ENCODE measurements around the gene KIAA0586. TPM values are rescaled to one million over a fixed set of nuclear protein-coding genes. Genes with fewer than 3 reads are reported as not detected.

The KIAA0586 gene
- total and polyA plus RNA-seq, 9 of the 15 experiments (the other 6 are each of a cell fraction or from before 2014, with no cell fraction given) = 11.2 to 30.9 (median 22.6) TPM

- TF ChIP-seq HMBOX1 (IDR thresholded peaks at IDR 0.05) (no peak), FOXM1 (IDR thresholded peaks at IDR 0.05; ENCODE audit: low read depth) (no peak), FOXM1 (CRISPR knock-in tag; IDR thresholded peaks at IDR 0.05; ENCODE audit: low read depth) (no peak)
Measured at GRCh38 chr14:58467575-58467974, 40.1 kb downstream of the KIAA0586 start (continued).

- FAIRE-seq (no peak), ATAC-seq (no peak), DNase-seq (ENCODE audit: extremely low read depth in 1 of 4, low spot score in 3 of 4) (no peak)
- no peaks in the 10 kb centered on the region for H3K79me2 ChIP-seq (ENCODE audit: control insufficient read depth, insufficient read depth, low read length)
- H3K9me1 ChIP-seq (ENCODE audit: control insufficient read depth, insufficient read depth, low read length) = no peaks in the 10 kb centered on the region
- H3K27ac ChIP-seq (ENCODE audit: extremely low read depth, low read depth, low read length) = no peak overlapping the region
- H2AFZ ChIP-seq (ENCODE audit: low read depth, low read length) = no peak overlapping the region
- no peaks in the 10 kb centered on the region for H3K9me3 ChIP-seq (replicated peaks; ENCODE audit: control insufficient read depth, insufficient read depth, low read depth, low read length)
- no peak overlapping the region for H3K4me3 ChIP-seq
- ChIA-PET CTCF (ENCODE audit: low intra/inter-chr PET ratio) (no interaction called here), POLR2A (no interaction called here)
- no peak overlapping the region for H3K4me2 ChIP-seq (ENCODE audit: insufficient read depth, low read length)
- no TSS peak for BruUV-seq (replicated peaks)
- in situ Hi-C loops (cut with MboI) (no loop called here), intact Hi-C loops (cut with micrococcal nuclease) (no loop called here)
- no peak overlapping the region for H3K9ac ChIP-seq (ENCODE audit: insufficient read depth in 1 of 2, low read depth in 2 of 2, low read length in 2 of 2)
- TF ChIP-seq HNRNPK (IDR thresholded peaks at IDR 0.05; ENCODE audit: low read depth, low read length, poor library complexity, severe bottlenecking) (no peak), SMARCC2 (IDR thresholded peaks at IDR 0.05; ENCODE audit: low read depth) (no peak), SNAPC5 (CRISPR knock-in tag; IDR thresholded peaks at IDR 0.05) (no peak), TOE1 (IDR thresholded peaks at IDR 0.05; ENCODE audit: borderline replicate concordance) (no peak), TOE1 (CRISPR knock-in tag; IDR thresholded peaks at IDR 0.05; ENCODE audit: borderline replicate concordance, low read depth) (no peak), ZFP91 (CRISPR knock-in tag; IDR thresholded peaks at IDR 0.05) (no peak), REST (IDR thresholded peaks at IDR 0.05; ENCODE audit: borderline replicate concordance) (peak; percentile 32; the same call in 1 of the 2 replicates), REST (CRISPR knock-in tag; IDR thresholded peaks at IDR 0.05; ENCODE audit: low read depth) (no peak)
- H3K27me3 ChIP-seq (ENCODE audit: control insufficient read depth in 2 of 2, insufficient read depth in 2 of 2, low read length in 2 of 2) = no peaks in the 10 kb centered on the region
- 87% methylated on average over 5 of the region's 5 CpGs for WGBS (ENCODE audit: insufficient coverage, low coverage, missing lambda C conversion rate)
- no peaks in the 10 kb centered on the region for H4K20me1 ChIP-seq (replicated peaks; ENCODE audit: control insufficient read depth, insufficient read depth, low read length)
- H3K36me3 ChIP-seq (ENCODE audit: control insufficient read depth, insufficient read depth, low read length) = peaks cover 42% of the 10 kb centered on the region; the same call in 2 of the 3 replicates
- H3K4me1 ChIP-seq (replicated peaks in 1 of 2; ENCODE audit: control insufficient read depth in 2 of 2, insufficient read depth in 2 of 2, low read length in 2 of 2) = no peaks in the 10 kb centered on the region
Measured at GRCh38 chr14:58469309-58469708, 41.8 kb downstream of the KIAA0586 start.
